Effector CD8-positive, alpha-beta T cell (primary cell): ENCODE results near the gene COQ10B.

Source experiments
- DNase-seq: peaks from one replicate; lab custom pipeline; 2025; lab: John Stamatoyannopoulos, UW

COQ10B gene

DNA sequence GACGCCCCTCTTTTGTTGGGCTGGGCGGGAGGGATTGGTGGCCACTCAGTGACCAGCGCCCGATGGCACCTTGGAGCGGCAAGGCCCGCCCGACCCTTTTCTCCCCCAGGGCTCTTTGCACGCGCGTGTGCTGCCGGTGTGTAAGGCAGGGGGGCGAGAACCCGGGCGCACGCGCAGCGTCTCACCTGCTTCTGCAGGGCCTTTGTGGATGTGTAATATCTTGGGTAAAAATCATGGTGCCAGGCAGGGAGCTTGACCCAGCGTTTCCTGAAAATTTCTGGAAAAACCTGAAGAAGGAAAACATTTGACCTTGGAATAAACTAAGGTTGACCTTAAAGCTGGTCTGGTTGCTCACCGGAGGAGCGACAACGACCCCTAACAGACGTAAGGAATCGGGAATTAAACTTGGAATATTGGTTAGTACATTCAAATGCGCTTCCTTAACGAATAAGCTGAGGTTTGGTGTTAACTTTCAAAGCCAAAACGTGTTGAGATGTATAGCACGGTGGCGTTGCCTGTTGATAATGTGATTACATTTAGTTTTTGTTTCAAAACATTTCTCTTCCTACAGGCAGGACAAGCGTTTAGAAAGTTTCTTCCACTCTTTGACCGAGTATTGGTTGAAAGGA is 47.3 kb downstream of the COQ10B start:
- no peak for DNase-seq

DNA sequence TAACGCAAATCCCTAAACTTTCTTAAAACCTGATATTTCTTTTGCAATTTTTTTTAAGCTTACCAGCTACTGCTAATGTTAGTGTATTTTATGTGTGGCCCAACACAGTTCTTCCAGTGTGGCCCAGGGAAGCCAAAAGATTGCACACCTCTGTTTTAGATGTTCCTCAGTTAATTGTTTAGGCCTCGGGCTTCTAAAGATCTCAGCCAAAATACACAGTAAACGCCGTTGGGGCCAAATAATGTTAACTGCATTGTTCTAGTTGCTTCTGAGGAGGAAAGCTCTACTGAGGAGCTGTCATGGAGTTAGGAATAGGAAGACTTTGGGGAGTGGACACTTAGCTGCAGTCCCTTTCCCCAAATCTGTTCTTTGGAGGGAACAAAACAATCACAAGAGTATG is 48.8 kb downstream of the COQ10B start:
- no peak for DNase-seq

DNA sequence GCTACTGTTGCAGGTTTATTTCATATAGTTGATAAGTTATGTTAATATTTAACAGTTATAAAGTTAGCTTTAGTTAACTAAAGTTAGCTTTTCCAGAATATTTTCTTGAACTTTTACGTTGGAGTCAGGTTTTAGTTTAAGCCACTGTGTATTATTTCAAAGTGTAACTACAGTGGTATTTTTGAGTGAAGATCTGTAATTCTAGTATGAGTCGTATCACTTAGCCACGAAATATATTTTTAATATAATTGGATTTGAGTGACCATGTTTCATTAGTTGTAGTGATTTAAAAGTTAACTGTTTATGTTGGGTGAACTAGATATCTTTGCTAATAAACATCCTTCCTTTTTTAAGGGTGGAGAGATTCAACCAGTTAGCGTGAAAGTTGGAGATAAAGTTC is 49.3 kb downstream of the COQ10B start:
- no peak for DNase-seq

DNA sequence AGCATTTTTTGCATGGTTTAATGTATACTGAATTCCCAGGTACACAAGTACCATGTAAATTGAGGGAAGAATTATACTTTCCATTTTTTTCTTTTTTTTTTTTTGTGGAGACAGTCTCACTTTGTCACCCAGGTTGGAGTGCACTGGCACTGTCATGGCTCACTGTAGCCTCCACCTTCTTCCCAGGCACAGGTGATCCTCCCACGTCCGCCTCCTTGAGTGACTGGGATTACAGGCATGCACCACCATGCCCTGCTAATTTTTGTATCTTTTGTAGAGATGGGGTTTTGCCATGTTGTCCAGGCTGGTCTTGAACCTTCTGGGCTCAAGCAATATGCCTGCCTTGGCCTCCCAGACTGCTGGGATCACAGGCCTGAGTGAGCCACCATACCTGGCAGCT is 50.6 kb downstream of the COQ10B start:
- no peak for DNase-seq

DNA sequence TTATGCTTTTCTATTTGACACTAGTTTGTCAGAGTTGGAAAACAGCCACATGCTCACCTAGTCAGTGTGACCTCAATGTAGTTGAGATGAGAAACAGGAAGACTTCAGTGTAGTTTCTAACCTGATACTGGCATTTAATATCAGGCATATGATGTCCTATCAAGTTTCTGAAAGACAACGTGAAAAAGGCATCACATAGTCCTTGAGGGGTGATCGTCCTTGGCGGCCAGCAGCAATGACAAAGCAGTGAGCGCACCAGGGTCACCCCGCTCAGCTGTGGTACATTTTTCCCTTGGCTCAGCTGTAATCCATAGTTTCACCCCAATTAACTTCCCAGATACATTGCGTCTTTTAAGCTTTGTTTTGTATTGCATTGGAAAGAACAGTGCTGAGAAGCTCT is 51.2 kb downstream of the COQ10B start:
- no peak for DNase-seq

DNA sequence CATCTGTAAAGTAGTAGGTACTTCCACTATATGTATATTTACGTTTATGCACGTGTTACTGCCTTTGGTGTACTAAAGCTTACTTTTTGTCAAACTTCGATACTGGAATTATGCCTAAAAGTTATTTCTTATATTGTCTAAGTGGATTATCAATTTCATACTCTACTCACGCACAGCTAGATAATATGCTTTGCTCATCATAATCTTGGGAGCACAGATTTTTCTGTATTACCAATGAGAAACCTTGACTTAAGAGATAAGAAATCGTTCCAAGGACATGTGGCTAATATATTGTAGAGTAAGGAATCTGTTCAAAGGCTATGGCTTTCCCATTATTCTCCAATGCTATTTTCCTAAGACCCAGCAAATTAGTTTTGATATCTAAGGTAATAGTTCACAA is 53.3 kb downstream of the COQ10B start:
- no peak for DNase-seq

DNA sequence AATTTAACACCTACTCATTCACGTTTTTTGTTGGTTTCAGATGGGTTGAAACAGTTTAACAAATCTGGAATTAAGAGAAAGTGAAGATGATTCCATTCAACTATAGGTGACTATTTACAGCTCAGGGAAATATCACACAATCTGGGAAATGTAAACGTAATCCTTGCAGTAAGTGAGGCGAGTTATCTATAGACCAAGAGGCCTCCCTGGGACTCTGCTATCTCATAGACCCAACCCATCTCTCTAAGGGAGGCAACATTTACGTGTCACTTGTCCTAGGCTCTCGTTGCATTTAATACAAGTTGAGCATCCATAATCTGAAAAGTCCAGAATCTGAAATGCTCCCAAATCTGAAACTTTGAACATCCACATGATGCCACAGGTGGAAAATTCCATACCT is 60.6 kb downstream of the COQ10B start:
- DNase-seq = no peak

DNA sequence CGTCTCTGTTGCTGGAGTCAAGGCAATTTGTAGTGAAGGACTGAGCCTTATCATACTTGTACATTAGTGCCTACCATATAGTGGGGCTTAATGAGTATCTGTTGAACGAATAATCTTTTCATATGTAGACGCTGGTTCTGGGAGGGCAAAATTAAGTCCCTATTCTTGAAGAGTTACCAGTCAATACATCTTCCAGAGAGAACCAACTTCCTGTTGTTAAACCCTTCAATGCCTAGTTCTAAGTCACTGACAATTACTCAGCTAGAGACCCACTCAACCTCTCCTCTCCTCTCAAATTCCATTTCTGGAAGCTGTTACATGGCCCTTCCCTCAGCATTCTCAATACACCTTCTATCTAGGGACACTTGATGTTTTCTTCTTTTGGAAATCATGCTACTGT is 61.4 kb downstream of the COQ10B start:
- DNase-seq = no peak

DNA sequence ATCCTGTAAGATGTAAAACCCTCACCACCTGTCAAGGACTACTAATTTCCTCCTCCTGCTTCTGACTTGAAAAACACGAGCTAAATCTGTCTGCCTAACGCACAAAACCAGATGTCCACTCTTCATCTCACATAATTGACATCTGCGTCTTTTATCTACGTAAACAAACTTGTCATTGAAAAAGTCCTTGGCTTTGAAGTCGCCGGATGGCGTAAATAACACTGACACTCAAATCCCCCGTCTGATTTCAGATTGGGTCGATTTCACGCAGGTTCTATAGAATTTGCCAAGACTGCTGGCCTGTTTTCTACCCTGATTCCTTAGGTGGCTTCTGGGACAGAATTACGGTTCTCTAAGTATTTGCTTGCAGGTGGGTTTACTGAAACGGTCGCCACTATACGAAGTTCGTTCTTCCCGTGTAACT is 62.0 kb downstream of the COQ10B start:
- DNase-seq = peak; percentile 53

DNA sequence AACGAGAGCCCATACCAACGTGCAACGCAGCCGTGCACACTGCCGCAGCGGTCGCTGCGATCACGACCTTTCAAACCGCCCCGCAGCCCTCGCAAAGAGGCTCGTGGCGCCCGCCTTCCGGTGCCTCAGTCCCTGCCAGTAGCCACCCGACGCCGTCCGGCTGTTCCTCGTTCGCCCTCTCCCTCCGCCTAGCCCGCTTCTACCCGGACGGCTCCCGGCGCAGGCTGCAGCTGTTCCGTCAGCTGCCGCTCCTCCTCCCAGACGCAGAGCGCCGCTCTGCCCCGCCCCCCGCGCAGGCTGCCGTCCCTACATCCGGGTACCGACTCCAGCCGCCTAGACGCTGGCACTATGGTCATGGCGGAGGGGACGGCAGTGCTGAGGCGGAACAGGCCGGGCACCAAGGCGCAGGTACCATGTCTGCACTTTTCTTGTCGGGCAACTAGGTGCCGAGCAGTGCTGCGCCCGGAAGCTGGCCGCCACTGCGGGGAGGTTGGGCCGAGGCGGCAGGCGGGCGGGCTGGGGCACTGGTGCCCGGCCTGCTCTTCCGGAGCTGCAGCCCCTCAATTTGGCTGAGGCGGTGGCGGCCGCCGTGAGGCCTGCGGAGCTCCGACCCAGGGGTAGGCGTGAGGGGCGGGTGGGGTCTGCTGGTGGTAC is 62.5 kb downstream of the COQ10B start, which contains the start of gene MOB4:
Gene MOB4 (plus strand): TSS at position 328 of the 654 bp plus-strand sequence. CDS start 21 bp downstream, at position 349.
- DNase-seq = peak; percentile 84

DNA sequence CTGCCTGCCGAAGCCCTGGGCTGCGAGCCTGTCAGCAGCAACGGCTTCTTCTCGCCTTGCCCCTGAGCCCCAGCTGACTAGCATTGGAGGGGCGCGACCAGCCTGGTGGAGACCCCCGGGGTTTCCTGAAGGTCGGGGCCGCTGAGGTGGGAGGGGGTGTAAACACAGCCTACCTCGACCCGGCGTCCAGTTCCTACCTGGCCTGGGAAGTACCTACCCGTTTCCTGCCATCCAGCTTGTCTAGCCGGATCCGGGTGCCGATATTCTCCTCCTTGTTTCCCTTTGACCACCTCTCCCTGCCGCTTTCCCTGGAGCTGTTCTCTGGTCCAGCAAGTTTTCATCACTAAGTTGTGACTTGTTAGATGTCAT is 63.0 kb downstream of the COQ10B start:
- DNase-seq = peak; percentile 28

DNA sequence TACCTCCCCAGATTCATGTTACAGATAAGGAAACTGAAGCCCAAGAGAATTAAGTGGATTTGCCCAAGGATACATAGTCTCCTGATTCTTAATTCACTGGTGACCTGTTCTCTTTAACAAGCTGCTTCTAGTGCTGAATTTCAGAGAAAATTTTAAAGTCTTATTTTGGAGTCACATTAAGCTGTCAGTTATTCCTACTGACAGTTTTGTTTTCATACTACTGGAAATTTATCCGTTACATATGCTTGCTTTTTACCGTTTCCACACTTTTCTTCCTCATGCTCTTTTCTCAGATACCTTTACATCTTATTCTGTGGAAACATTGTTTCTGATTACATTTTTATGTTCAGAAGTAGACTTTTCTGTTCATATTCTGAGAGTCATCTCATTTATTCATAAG is 63.8 kb downstream of the COQ10B start:
- DNase-seq = no peak
